GM18526 (cell line): Measurements from ENCODE around the gene DNAH8.

ENCODE experiments used
- POLR2A ChIP-seq: IDR thresholded peaks from 3 replicates; pipeline ENCODE4 v1.6.1; 2011; ENCODE audit not compliant: insufficient read length; ENCODE audit errors: extremely low read depth

The DNAH8 gene

GRCh38 chr6:38924791-38925509 lies 209.8 kb downstream of the DNAH8 start:
- TF ChIP-seq POLR2A = no peak

GRCh38 chr6:38929560-38929959 lies 214.4 kb downstream of the DNAH8 start:
- no peak for TF ChIP-seq POLR2A

- no peak for TF ChIP-seq POLR2A
Measured at GRCh38 chr6:38933426-38933825, 218.3 kb downstream of the DNAH8 start.

- TF ChIP-seq POLR2A = no peak
Measured at GRCh38 chr6:38935051-38935450, 219.9 kb downstream of the DNAH8 start.

GRCh38 chr6:38937839-38938613 lies 222.9 kb downstream of the DNAH8 start:
- no peak for TF ChIP-seq POLR2A

GRCh38 chr6:38938741-38939140 lies 223.6 kb downstream of the DNAH8 start:
- no peak for TF ChIP-seq POLR2A

- no peak for TF ChIP-seq POLR2A
Measured at GRCh38 chr6:38942442-38942841, 227.3 kb downstream of the DNAH8 start.

- TF ChIP-seq POLR2A = no peak
Measured at GRCh38 chr6:38942965-38943364, 227.9 kb downstream of the DNAH8 start.

GRCh38 chr6:38943964-38944363 lies 228.9 kb downstream of the DNAH8 start:
- no peak for TF ChIP-seq POLR2A

- TF ChIP-seq POLR2A = no peak
Measured at GRCh38 chr6:38944655-38945279, 229.7 kb downstream of the DNAH8 start.

GRCh38 chr6:38955861-38956260 lies 240.8 kb downstream of the DNAH8 start:
- no peak for TF ChIP-seq POLR2A

GRCh38 chr6:38957426-38957825 lies 242.3 kb downstream of the DNAH8 start:
- TF ChIP-seq POLR2A = no peak

GRCh38 chr6:38959138-38959537 lies 244.0 kb downstream of the DNAH8 start:
- no peak for TF ChIP-seq POLR2A

GRCh38 chr6:38968702-38969149 lies 253.6 kb downstream of the DNAH8 start:
- no peak for TF ChIP-seq POLR2A

GRCh38 chr6:38973178-38974057 lies 258.3 kb downstream of the DNAH8 start:
- no peak for TF ChIP-seq POLR2A
